BE2C (cell line): ENCODE measurements around the gene CBX6.

Experiments
- DNase-seq: peaks from one replicate; pipeline ENCODE4 v3.0.0-alpha.2; 2020
- H3K27me3 ChIP-seq: fragments of 250-450 bp; sonication (Bioruptor Pico); 2 replicates; pipeline ENCODE4 v1.5.1; 2020; ENCODE audit warnings: mild to moderate bottlenecking
- H3K36me3 ChIP-seq: fragments of 250-450 bp; sonication (Bioruptor Pico); 2 replicates; pipeline ENCODE4 v1.5.1; 2020; ENCODE audit warnings: mild to moderate bottlenecking
- H3K4me1 ChIP-seq: fragments of 250-450 bp; sonication (Bioruptor Pico); 2 replicates; pipeline ENCODE4 v1.5.1; 2020
- H3K4me3 ChIP-seq: 2 replicates; pipeline ENCODE4 v1.5.1; 2011; ENCODE audit warnings: low read depth, low read length
- H3K9me3 ChIP-seq: fragments of 250-450 bp; sonication (Bioruptor Pico); 2 replicates; pipeline ENCODE4 v1.5.1; 2020
- CTCF ChIP-seq: IDR thresholded peaks from 2 replicates; pipeline ENCODE4 v1.5.1; 2012; ENCODE audit warnings: mild to moderate bottlenecking, low read depth, low read length

CBX6 gene

DNA sequence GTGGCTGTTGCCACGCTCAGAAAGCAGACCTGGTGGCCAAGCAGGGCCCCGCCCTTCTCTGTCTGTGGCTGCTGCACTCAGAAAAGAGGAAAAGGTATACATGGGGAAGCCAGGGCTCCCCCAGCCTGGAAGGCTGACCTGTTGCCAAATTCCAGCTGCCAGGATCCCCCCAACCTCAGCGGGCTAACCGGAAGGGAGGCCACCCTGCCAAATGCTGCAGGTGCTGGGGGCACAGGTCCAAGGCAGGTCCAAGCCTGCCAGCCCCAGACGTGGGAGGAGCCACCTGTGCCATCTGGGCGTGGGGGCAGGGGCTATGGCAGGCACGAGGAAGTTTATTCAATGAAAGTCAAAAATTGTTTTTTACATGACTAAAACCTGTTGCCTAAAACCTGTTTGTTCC lies 30.8 kb downstream of the CBX6 start:
- no peak for DNase-seq
- H3K4me3 ChIP-seq = no peak overlapping the region
- no peaks in the 10 kb centered on the region for H3K27me3 ChIP-seq
- no peaks in the 10 kb centered on the region for H3K4me1 ChIP-seq
- no peaks in the 10 kb centered on the region for H3K36me3 ChIP-seq
- TF ChIP-seq CTCF = no peak
- H3K9me3 ChIP-seq = no peaks in the 10 kb centered on the region

DNA sequence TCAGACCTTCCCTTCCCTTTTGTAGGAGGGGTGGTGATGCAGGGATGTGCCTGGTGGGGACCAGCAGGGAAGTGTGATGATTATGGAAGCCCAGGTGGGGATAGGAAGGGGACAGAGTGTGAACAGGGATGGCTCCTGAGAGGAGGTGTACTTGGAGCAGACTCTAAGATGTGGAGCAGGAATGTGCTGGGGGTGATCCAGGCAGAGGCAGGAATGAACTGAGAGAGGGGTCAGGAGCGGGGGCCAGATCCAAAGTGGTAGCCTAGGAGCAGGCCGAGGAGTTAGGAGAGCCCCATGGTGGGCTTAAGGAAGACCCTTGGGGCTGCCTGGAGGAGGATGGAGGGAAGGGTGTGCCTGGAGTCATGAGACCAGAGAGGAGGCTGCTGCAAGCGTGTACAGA lies 31.9 kb downstream of the CBX6 start:
- no peak for DNase-seq
- H3K4me1 ChIP-seq = no peaks in the 10 kb centered on the region
- no peaks in the 10 kb centered on the region for H3K27me3 ChIP-seq
- TF ChIP-seq CTCF = no peak
- no peaks in the 10 kb centered on the region for H3K9me3 ChIP-seq
- H3K4me3 ChIP-seq = no peak overlapping the region
- H3K36me3 ChIP-seq = no peaks in the 10 kb centered on the region

GRCh38 chr22:38839686-38840085 lies 32.3 kb downstream of the CBX6 start:
- no peaks in the 10 kb centered on the region for H3K4me1 ChIP-seq
- no peak for TF ChIP-seq CTCF
- H3K27me3 ChIP-seq = no peaks in the 10 kb centered on the region
- no peaks in the 10 kb centered on the region for H3K9me3 ChIP-seq
- H3K4me3 ChIP-seq = no peak overlapping the region
- no peak for DNase-seq
- no peaks in the 10 kb centered on the region for H3K36me3 ChIP-seq

DNA sequence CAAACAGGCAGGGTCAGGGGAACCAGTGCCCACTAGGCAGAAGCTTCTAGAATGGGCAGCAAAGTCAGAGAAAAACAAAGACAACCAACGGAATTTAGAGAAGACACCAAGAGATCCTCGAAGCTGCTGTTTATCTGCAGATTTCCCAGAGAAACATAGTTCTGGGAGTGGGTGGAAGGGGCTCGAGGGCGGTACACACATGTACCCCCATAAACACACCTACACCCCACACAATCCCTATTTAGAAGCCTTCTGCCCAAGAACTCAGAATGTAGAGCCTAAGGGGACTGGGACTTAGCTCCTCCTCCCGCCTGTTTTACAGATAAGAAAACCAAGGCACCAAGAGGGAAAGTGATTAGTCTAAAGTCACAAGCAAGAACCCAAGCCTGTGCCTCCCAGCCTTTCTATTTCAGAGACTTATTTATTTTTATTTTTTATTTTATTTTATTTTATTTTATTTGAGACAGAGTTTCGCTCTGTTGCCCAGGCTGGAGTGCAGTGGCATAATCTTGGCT lies 34.5 kb downstream of the CBX6 start:
- Histone ChIP-seq H3K4me1 (no peaks in the 10 kb centered on the region), H3K4me3 (no peak overlapping the region), H3K27me3 (no peaks in the 10 kb centered on the region), H3K36me3 (no peaks in the 10 kb centered on the region), H3K9me3 (no peaks in the 10 kb centered on the region)
- no peak for TF ChIP-seq CTCF
- DNase-seq = no peak

GRCh38 chr22:38835888-38836301 lies 36.1 kb downstream of the CBX6 start:
- DNase-seq = no peak
- no peak overlapping the region for H3K4me3 ChIP-seq

DNA sequence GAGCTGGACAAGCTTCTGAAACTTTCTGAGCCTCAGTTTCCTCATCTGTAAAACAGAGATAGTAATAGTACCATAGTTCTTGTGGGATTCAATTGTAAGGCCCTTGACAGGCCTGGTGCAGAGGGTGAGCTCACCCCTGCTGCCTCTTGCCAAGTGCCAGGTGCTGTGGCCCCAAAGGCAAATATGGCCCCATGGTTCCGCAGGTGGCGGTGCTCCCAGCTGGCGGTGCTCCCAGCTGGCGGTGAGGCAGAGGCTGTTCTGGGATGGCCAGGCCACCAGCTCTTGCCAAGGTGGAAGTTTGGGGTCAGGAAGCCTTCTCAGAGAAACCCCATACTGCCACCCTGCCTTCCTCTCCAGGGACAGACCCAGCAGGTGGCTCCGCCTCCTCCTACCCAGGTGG lies 37.0 kb downstream of the CBX6 start:
- H3K36me3 ChIP-seq = no peaks in the 10 kb centered on the region
- no peak for DNase-seq
- no peak overlapping the region for H3K4me3 ChIP-seq
- H3K27me3 ChIP-seq = no peaks in the 10 kb centered on the region
- H3K9me3 ChIP-seq = no peaks in the 10 kb centered on the region
- H3K4me1 ChIP-seq = no peaks in the 10 kb centered on the region
- TF ChIP-seq CTCF = no peak

More at GRCh38 chr22:38835888-38836301, 36.1 kb downstream of the CBX6 start:
- H3K27me3 ChIP-seq = no peaks in the 10 kb centered on the region
- no peaks in the 10 kb centered on the region for H3K36me3 ChIP-seq
- no peaks in the 10 kb centered on the region for H3K4me1 ChIP-seq
- H3K9me3 ChIP-seq = no peaks in the 10 kb centered on the region
- no peak for TF ChIP-seq CTCF
